Measurements from ENCODE around the gene STXBP2.
A peak's percentile ranks its signal among the peaks of the same experiment; 100 is the strongest.

The STXBP2 gene
- total RNA-seq, result 15.2 to 18.4 reads per million in 2 donors

DNA sequence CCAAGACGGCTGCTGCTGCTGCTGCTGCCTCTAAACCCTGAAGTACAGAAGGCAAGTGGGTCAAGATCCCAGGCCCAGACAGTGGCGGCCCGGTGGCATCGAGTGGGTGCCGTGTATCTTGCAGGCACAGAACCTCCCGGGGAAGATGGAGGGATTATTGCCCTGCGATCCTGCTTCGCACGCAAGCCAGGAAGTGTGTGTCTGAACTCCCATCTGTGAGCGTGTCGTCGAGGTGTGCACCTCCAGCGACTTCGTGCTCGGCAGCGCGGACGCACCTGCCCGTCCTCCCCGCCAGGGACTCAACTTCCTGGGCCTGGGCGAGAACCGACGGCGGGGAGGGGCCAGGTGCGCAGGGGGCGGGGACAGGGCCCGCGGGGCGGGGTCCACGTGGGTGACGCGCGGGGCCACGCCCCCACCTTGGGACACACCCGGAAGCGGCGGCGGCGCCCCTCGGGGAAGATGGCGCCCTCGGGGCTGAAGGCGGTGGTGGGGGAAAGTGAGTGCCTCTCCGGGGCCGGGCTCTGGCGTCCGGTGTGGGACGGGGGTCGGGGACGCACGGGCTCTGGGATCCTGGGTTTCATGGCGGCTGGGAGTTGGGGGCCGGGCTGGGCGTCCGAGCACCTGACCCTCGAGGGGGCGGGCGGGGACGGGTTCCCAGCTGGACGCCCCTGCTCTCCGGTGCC, at the start of gene STXBP2:
STXBP2 (plus strand) TSS at position 420 of the 683 bp plus-strand sequence; CDS start at position 460, 40 bp downstream.
- peak; percentile 85 to 96 (median 90) for DNase-seq

DNA sequence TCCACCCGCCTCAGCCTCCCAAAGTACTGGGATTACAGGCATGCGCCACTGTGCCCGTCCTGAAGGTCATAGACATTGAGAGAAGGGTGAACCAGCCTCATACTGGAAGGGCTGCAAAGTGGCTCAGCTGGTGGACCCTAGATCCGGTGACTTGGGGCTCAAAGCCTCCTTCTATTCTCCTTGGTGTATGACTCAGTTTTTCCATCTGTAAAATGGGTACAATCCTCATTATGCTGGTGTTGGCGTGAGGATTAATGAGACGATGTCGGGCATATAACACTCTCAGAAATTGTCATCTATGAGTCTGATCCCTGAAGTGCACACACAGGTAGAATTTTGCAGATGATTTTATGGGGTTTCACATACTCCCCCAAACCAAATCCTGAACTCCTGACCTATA, 47.1 kb upstream of the STXBP2 start:
- no peak for DNase-seq

DNA sequence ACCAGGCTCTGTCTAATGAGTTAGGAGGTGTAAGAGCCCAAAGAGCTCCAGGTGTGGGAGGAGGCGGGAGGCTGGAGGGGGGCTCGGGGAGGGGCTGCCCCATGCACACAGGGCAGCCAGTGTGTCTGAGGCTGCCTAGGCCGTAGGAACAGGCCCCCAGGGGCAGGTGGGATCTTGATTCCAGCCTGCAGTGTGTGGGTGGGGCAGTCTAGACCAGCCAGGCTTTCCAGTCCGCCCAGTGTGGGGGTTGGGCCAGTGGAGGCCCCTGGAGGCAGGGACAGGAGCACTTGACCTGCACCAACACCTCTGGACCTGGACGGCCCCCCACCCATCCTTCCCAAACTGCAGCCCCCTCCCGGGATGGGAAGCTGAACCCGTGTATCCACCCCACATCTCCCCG, 46.7 kb upstream of the STXBP2 start:
- DNase-seq, result no peak

DNA sequence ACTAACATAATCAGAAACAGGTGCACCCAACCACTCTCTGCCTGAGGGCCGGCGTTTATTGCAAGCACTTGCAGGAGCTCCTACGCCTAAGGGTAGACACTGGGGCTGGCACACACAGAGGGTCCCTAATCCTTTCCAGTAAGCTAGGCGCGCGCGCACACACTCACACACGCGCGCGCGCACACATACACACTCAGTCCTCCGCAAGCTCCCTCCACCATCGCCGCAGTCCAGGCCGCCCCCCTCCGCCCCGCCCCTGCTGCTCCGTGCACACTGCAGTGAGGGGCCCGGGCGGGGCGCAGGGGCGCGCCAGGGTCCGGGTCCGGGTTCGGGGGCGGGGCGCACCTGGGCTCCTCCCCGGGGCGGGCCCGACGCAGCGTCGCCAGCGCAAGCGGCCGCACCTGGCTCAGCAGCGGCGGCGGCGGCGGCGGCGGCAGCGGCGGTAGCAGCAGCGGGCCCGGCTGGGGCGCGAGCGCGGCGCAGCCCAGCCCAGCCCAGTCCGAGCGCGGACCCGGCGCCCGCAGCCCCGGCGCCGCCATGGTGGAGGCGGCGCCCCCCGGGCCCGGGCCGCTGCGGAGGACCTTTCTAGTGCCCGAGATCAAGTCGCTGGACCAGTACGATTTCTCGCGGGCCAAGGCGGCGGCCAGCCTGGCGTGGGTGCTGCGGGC, 41.3 kb upstream of the STXBP2 start, which contains the start of gene CAMSAP3:
CAMSAP3 (plus strand) TSS at position 398 of the 668 bp plus-strand sequence; CDS start at position 538, 140 bp downstream.
- DNase-seq, result peak in 1 of 5 experiments; percentile 43

DNA sequence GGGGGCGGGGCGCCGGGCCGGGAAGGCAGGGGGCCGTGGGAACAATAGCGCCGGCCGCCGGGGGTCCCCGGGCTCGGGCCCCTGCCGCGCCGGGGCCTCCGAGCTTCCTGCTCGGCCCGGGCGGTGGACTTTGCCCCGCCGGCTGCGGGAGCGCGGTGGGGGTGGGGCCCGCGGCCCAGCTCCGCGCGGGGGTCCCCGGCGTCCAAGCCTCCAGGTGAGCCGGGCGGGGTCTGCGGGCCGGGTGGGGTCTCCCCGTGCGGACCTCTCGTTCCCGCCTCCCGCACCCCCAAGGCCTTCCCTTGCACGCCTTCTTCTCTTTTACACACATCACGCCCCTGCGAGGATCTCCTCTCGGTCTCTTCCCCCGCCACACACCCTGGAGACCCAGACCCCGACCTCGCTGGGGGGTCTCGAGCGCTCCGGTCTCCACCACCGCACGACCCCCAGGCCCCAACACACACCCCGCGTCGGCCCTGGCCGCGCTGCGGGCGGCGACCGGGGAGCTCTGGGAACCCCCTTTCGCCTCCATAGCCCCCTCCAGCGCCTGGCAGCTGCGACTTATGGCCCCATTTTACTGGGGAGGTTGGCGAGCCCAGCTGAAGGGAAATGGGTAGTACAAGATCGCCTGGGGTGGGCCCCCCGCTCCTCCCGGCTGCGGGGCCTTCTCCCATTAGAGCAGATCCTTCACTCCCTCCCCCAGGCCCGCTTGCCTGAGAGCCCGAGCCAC, 40.5 kb upstream of the STXBP2 start:
- DNase-seq, result no peak

DNA sequence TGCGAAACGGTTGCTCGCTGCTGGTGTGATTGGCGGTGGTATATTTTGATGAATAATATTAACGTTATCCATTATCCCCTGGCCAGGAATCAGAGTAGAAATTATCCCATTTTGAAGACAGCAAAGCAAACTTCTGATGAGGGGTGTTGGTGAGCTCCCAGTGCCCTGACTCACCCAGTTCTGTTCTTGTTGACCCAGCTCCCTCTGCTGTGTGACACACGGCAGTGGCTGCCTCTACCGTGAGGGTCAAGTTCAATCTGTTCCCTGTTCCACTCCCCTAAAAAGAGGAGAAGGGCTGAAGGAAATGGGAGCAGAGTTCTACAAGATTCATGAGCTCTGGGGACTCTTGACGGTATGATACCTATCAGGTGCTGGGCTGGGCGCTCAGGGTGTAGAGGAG, 39.2 kb upstream of the STXBP2 start:
- no peak for DNase-seq

DNA sequence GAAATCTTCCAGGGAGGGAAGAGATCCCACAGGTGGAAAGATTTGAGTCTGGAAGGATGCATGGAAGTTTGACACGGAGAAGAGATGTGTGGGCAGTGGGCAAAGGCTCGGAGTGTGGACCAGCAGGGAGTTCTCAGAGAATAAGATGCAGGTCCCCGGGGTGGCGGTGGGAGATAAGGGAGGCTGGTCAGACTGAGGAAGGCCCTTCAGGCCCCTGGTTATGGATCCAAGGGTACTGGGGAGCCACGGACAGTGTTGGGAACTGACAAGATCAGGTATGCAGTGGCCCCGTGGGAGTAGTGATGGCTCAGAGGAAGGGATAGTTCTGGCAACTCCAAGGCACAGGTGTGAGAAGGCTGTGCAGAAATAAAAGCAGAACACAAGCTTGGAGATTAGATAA, 38.7 kb upstream of the STXBP2 start:
- DNase-seq, result no peak

DNA sequence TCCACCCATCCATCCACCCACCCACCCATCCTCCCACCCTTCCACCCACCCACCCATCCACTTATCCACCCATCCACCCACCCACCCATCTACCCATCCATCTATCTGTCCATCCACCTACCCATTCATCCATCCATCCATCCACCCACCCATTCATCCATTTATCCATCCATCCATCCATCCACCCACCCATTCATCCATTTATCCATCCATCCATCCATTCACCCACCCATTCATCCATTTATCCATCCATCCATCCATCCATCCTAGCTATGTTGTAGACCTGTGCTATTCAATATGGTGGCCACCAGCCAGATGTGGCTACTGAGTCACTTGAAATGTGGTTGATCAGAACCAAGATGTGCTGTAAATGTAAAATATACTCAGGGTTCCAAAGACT, 36.2 kb upstream of the STXBP2 start:
- no peak for DNase-seq

DNA sequence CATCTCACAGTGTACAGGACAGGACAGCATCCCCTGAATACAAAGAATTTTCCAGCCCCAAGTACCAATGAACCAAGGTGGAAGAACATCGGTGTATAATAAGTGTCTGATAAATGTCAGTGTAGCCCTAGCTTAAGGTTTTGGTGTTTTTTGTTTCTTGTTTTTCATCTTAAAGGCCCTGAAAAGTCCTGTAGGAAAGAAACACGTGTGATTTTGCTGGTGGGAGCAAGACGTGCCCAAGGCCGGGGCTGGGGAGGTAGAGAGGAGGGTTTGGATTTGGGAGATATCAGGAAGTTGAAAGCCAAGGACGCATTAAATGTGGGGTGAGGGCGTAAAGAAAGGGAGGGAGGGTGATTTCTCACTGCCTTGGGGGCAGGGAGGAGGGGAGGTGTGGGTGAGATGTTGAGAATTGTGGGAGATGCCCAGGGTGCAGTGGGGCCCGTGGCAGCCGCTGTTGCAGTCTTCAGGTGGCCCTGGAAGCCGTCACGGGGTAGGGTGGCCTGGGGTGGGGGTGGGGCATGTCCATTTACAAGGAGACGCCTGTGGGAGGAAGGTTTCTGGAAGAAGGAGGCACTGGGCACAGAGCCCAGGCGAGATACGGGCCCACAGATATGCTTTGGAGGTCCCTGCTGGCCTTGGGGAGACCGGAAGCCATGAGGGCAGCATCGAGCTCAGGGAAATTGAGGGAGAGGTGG, 34.5 kb upstream of the STXBP2 start:
- DNase-seq, result no peak

DNA sequence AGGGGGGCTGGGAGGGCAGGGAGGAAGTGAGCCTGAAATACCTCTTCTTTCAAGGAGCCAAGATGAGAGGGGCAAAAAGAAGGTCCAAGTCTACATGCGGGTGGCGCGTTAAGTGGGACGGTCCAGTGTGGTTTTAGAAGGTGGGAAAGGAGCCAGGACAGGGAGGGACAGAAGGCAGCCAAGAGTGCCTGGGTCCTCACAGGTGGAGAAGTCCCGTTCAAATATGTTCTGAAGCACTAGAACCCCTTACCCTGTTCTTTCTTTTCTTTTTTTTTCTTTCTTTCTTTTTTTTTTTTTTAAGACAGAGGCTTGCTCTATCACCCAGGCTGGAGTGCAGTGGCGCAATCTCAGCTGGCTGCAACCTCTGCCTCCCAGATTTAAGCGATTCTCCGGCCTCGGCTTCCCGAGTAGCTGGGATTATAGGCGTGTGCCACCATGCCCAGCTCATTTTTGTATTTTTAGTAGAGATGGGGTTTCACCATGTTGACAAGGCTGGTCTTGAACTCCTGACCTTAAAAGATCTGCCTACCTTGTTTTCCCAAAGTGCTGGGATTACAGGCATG, 33.9 kb upstream of the STXBP2 start:
- DNase-seq, result no peak

DNA sequence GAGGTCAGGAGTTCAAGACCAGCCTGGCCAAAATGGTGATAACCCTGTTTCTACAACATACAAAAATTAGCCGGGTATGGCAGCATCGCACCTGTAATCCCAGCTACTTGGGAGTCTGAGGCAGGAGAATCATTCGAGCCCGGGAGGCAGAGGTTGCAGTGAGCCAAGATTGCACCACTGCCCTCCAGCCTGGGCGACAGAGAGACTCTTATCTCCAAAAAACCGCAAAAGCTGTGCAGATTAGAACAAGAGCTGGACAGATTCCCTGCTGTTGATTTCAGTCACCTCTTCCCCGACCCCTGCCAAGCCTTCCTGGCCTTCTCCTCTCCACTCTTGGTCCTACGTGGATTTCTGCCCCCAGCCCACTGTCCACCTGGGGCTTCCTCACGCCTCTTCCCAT, 33.0 kb upstream of the STXBP2 start:
- DNase-seq, result no peak

DNA sequence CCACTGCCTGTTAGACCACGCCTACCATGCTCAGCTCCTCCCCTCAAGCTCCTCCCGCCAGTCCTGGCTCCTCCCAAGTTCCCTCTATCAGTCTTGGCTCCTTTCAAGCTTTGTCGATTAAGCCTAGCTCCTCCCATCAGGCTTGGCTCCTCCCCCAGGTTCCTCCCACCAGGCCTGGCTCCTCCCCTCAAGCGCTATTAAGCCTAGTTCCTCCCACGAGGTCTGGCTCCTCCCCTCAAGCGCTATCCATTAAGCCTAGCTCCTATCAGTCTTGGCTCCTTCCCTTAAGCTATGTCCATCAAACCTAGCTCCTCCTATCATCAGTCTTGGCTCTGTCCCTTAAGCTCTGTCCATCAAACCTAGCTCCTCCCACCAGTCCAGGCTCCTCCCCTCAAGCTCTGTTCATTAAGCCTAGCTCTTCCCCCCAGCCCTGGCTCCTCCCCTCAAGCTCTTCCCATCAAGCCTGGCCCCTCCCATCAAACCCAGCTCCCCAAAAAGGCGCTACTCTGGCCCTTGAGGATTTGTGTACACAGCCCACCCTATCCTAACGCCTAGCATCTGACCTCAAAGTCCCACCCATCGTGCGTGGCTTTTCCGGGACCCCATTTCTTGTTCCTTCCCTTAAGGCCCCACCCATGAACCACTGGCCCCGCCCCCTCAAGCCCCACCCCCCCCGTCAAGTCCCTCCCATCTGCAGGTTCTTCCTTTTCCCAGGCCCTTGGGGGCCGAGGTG, 31.3 kb upstream of the STXBP2 start:
- DNase-seq, result peak in 2 of 5 experiments; percentile 22 to 30

DNA sequence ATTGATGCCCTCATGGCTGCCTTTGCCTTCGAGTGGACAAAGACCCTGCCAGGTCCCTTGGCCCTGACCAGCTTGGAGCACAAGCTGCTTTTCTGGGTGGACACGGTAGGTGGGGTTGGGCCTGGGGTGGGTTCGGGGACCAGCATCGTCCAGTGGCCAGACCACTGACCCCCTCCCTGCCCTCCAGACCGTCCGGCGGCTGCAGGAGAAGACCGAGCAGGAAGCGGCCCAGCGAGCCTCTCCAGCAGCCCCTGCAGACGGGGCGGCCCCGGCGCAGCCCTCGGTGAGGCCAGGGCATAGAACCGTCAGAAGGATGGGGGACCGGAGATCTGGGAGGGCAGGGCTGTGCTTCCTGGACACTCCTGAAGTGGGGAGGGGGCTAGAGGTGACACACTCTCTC, 30.6 kb upstream of the STXBP2 start:
- no peak for DNase-seq

DNA sequence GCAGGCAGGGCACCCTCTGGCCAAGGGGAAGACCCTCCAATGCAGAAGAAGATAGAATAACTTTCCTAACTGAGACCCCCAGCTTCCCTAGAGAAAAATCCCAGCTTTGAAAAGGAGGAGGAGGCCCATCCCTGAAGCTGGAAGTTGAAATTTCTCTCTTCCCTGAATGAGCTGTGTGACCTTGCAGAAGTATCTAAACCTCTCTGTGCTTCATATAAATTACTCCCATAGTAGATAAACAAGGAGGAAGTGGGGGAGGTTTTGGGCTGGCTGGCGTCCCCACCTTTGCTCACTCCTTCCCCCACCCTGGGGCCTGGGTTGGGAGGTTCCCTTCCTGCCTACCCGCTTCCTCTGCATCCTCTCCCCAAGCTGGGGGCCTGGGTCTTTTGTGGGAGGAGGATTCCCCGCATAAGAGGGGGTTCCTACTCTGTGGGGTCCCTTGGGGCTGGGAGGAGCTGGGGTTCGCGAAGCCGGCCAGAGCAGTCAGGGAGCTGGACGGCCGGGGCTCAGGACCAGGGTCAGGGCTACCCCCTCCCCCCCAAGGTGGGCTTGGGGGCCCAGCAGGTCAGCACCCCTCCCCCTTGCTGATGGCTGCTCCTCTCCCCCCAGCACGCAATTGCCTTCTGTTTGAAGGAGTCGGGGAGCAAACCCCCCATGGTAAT, 29.6 kb upstream of the STXBP2 start:
- no peak for DNase-seq

DNA sequence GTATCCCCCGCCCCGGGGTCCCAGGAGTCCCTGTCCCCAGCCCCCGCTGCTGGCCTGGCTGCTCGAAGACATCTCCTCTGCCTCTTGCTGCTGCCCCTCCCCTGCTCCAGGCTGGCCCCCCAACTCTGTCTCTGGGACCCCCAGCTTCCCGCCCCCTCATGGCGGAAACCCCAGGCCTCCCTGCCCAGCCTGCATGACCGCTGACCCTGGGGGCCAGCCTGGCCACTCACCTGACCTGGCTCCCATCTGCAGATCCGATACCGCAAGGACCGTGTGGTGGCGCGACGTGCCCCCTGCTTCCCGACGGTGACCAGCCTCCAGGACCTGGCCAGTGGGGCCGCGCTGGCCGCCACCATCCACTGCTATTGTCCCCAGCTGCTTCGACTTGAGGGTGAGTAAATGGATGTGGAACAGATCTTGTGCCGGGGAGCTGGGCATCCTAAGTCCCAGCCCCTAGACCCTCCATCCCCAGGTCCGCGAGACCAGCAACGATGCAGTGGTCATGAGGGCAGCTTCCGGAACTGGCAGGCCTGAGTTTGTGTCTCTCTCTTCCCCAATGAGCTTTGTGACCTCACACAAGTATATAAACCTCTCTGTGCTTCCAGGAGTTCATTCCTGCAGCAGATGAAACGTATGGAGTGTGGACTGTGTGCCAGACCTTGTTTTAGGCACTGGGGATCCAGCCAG, 28.9 kb upstream of the STXBP2 start:
- no peak for DNase-seq

DNA sequence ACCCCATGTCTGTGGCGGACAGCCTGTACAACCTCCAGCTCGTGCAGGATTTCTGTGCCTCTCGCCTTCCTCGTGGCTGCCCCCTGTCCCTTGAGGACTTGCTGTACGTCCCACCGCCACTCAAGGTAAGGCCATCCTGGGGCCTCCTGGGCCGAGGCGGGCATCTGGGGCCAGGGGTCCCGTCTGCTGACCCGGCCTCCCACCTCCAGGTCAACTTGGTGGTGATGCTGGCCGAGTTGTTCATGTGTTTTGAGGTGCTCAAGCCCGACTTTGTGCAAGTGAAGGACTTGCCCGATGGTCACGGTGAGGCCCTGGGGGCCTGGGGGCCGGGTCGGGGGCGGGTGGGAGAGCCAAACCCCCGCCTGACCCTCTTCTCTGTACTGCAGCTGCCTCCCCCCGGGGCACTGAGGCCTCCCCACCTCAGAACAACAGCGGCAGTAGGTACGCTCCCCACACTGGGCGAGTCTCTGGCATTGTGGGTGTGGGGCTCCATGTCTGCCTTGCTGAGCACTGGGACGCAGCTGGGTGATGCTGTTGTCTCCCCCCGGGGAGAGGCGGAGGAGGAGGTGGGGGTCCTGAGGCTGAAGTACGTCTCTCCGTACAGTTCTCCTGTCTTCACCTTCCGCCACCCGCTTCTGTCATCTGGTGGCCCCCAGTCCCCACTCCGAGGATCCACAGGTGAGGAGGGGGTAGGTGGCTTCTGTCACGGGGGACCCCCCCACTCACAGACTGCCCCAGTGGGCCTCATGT, 26.2 kb upstream of the STXBP2 start:
- DNase-seq, result no peak

DNA sequence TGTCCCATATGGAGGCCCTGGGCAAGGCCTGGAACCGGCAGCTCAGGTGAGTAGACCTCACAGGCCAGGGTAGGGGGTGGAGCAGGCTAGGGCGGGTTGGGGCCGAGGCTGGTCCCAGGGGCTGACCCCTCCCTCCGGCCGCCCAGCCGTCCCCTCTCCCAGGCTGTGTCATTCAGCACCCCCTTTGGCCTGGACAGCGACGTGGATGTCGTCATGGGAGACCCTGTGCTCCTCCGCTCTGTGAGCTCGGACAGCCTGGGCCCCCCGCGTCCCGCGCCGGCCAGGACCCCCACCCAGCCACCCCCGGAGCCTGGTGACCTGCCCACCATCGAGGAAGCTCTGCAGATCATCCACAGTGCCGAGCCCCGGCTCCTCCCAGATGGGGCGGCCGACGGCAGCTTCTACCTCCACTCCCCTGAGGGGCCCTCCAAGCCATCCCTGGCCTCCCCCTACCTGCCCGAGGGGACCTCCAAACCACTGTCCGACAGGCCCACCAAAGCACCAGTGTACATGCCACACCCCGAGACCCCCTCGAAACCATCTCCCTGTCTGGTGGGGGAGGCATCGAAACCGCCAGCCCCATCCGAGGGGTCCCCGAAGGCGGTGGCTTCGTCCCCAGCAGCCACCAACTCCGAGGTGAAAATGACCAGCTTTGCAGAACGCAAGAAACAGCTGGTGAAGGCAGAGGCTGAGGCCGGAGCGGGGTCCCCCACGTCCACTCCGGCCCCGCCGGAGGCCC, 25.2 kb upstream of the STXBP2 start:
- no peak for DNase-seq

DNA sequence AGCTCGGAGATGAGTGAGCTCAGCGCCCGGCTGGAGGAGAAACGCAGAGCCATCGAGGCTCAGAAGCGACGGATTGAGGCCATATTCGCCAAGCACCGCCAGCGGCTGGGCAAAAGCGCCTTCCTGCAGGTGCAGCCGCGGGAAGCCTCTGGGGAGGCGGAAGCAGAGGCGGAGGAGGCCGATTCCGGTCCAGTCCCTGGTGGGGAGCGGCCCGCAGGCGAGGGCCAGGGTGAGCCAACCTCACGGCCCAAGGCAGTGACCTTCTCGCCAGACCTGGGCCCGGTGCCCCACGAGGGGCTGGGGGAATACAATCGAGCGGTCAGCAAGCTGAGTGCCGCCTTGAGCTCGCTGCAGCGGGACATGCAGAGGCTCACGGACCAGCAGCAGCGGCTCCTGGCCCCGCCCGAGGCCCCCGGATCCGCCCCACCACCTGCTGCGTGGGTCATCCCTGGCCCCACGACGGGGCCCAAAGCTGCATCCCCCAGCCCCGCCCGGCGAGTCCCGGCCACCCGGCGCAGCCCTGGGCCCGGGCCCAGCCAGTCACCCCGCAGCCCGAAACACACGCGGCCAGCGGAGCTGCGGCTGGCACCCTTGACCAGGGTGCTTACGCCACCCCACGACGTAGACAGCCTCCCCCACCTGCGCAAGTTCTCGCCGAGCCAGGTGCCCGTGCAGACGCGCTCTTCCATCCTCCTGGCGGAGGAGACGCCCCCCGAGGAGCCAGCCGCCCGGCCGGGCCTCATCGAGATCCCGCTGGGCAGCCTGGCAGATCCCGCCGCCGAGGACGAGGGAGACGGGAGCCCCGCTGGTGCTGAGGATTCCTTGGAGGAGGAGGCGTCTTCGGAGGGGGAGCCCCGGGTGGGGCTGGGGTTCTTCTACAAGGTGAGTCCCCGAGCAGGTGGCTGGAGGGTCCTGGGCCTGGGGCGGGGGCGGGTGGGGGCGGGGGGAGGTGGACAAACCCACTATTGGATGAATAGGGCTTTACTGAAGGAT, 24.3 kb upstream of the STXBP2 start:
- no peak for DNase-seq
